Aorta (tissue), 5 donors: ENCODE data around the gene NWD2. TPM values are rescaled to one million over a fixed set of nuclear protein-coding genes. Genes with fewer than 3 reads are reported as not detected.

Experiments
- ATAC-seq: fragments of 200-7000 bp; cut with Tn5 transposase; one replicate; pipeline ENCODE4 v1.9.1; 2022; ENCODE audit warnings: moderate library complexity; ENCODE audit not compliant: low FRiP score
- DNase-seq, 2 donors: peaks; one replicate each; pipeline ENCODE4 v3.0.0-alpha.2; 2020
- H3K27ac ChIP-seq, 2 donors: one replicate each; pipeline ENCODE4 v1.5.1; 2013; ENCODE audit warnings: low read length in 2 of 2, mild to moderate bottlenecking in 2 of 2, moderate library complexity in 2 of 2, control low read depth in 1 of 2, inconsistent platforms in 1 of 2, low read depth in 1 of 2
- H3K27me3 ChIP-seq, 2 donors: one replicate each; pipeline ENCODE4 v1.6.1; 2013; ENCODE audit warnings: control low read depth in 1 of 2, low read length in 1 of 2, mild to moderate bottlenecking in 1 of 2, moderate library complexity in 1 of 2; ENCODE audit not compliant: insufficient read depth in 2 of 2, control insufficient read depth in 1 of 2
- H3K36me3 ChIP-seq, 2 donors: one replicate each; pipeline ENCODE4 v1.6.1; 2013; ENCODE audit warnings: control low read depth in 1 of 2, low read length in 1 of 2, mild to moderate bottlenecking in 1 of 2; ENCODE audit not compliant: insufficient read depth in 2 of 2, control insufficient read depth in 1 of 2
- H3K4me1 ChIP-seq, 2 donors: one replicate each; pipeline ENCODE4 v1.6.1; 2013; ENCODE audit warnings: low read length in 2 of 2, control low read depth in 1 of 2, mild to moderate bottlenecking in 1 of 2, moderate library complexity in 1 of 2; ENCODE audit not compliant: insufficient read depth in 2 of 2, control insufficient read depth in 1 of 2
- H3K4me3 ChIP-seq, 2 donors: one replicate each; pipeline ENCODE4 v1.5.1; 2013; ENCODE audit warnings: low read length in 2 of 2, control low read depth in 1 of 2, mild to moderate bottlenecking in 1 of 2
- H3K9me3 ChIP-seq: one replicate; pipeline ENCODE4 v1.6.1; 2013; ENCODE audit warnings: mild to moderate bottlenecking, low read length; ENCODE audit not compliant: control insufficient read depth
- WGBS, 2 donors: extraction: QIAGEN DNeasy Blood & Tissue Kit; methylation state at CpG; one replicate each; pipeline ENCODE4 v1.1.7; 2013; 5-methylcytosine and 5-hydroxymethylcytosine counted together
- intact Hi-C, 2 donors: fragments of 100-400 bp; cut with DNase I; formaldehyde crosslinking; loops; one replicate each; pipeline versions ENCODE4 v1.14.2 to v1.15.0; 2022
- polyA plus RNA-seq, 2 donors: library from polyadenylated mRNA; stranded (reverse); fragments of 200-250 nt; gene quantifications; one replicate each; pipeline ENCODE4 v1.2.3, GENCODE V29; 2013
- total RNA-seq, 2 donors: library from RNA; stranded (reverse); fragmentation: NEBNext Ultra II Directional; extraction: Animal tissue kit (Norgen Biotek cat#: 25700); gene quantifications; one replicate each; pipeline ENCODE4 v1.2.1, GENCODE V29; 2021
- donor health status: healthy with polysubstance abuse.
- donor health status: Bipolar disorder and iron deficiency.
- donor health status: DM: no; HTN: no; CAD: no.
- donor health status: DM: no; HTN: no; CAD: no.
- donor health status: DM: yes; HTN: yes; CAD: no.

Gene NWD2
- total and polyA plus RNA-seq, 4 donors, result 0.13 TPM; not detected in 3

DNA sequence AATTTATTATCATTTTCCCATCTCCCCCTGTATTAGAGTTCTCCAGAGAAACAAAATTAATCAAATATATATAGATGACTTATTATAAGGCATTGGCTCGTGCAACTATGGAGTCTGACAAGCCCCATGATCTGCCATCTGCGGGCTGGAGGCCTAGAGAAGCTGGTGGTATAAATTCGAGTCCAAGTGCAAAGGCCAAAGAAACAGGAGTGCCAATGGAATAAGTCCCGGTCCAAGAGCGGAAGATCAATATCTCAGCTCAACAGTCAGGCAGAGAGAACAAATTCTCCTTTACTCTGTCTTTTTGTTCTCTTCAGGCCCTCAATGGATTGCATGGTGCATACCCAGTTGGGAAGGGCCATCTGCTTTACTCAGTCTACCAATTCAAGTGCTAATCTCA is 178.8 kb downstream of the NWD2 start:
- Histone ChIP-seq H3K27ac (no peak overlapping the region), H3K4me3 (no peak overlapping the region), H3K36me3 (no peaks in the 10 kb centered on the region), H3K4me1 (no peaks in the 10 kb centered on the region), H3K27me3 (no peaks in the 10 kb centered on the region), H3K9me3 (no peaks in the 10 kb centered on the region)
- ATAC-seq (no peak), DNase-seq (no peak)
- intact Hi-C loops, result no loop called here
- 80 to 83% methylated on average over 5 of the region's 5 CpGs for WGBS, 2 donors

DNA sequence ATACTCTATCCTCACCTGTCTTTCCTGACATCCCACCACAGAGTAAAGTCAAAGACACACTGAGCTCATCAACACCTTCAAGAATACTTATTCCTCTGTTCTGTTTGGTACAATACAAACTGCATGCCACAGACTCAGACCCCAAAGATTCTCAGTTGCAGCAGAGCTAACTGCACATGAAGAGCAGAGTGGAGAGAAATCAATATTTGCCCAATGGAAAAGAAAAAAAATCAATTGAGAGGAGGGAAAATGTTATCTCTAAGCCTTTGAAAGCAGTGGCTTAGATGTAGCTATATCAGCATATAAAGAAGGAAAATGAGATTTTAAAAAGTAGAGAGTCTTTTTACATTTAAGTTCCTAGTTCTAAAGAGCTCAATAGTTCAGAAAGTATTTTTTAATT is 180.2 kb downstream of the NWD2 start:
- Histone ChIP-seq H3K27ac (no peak overlapping the region), H3K9me3 (no peaks in the 10 kb centered on the region), H3K4me3 (no peak overlapping the region), H3K27me3 (no peaks in the 10 kb centered on the region), H3K4me1 (no peaks in the 10 kb centered on the region), H3K36me3 (no peaks in the 10 kb centered on the region)
- intact Hi-C loops, result no loop called here
- ATAC-seq (no peak), DNase-seq (no peak)

DNA sequence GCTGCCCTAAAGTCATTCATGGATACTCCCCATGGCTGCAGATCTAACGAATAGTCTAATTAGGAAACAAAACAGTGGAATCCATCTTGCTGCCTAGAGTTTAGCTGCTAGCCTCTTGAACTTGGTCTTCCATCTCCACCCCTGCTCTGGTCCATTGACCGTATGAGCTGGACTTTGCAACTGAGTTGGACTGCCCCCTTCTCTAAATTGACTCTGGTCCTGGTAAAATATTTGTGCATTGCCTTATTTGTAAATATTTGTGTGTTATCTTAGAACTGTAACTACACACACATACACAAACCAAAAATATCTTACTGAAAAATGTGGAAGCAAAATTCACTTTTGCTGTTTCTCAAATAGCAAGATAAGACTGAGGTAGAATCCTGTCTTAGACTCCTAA is 181.3 kb downstream of the NWD2 start:
- intact Hi-C loops, result no loop called here
- H3K4me1 ChIP-seq, result no peaks in the 10 kb centered on the region
- 71 to 74% methylated on average over 2 of the region's 2 CpGs for WGBS, 2 donors
- DNase-seq (no peak), ATAC-seq (no peak)
- H3K4me3 ChIP-seq, result no peak overlapping the region
- H3K27me3 ChIP-seq, result no peaks in the 10 kb centered on the region
- H3K36me3 ChIP-seq, result no peaks in the 10 kb centered on the region
- H3K9me3 ChIP-seq, result no peaks in the 10 kb centered on the region
- H3K27ac ChIP-seq, result no peak overlapping the region

DNA sequence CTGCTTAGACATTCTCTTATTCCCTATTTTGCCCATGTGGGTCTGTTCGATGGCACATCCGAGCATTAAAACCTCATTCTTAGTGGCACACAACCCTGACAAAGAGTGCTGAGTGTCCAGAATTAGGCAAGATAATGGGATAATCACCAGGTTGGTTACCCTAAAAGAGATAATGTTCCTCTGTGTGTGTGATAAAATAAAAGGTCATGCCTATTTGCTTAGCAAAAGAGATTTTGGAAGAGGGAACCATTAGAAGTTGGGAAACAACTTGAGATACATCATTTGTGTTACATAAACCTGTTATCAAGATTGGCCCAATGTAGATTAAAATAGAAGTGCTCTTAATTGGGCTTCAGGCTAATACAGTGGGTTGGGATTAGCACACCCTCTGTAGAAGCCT is 182.7 kb downstream of the NWD2 start:
- ATAC-seq, result no peak
- H3K27me3 ChIP-seq, result no peaks in the 10 kb centered on the region
- intact Hi-C loops, result no loop called here
- DNase-seq, result no peak
- no peaks in the 10 kb centered on the region for H3K4me1 ChIP-seq
- H3K9me3 ChIP-seq, result no peaks in the 10 kb centered on the region
- H3K4me3 ChIP-seq, result no peak overlapping the region
- no peaks in the 10 kb centered on the region for H3K36me3 ChIP-seq
- WGBS, 2 donors, result 90 to 92% methylated on average over 2 of the region's 2 CpGs
- no peak overlapping the region for H3K27ac ChIP-seq

DNA sequence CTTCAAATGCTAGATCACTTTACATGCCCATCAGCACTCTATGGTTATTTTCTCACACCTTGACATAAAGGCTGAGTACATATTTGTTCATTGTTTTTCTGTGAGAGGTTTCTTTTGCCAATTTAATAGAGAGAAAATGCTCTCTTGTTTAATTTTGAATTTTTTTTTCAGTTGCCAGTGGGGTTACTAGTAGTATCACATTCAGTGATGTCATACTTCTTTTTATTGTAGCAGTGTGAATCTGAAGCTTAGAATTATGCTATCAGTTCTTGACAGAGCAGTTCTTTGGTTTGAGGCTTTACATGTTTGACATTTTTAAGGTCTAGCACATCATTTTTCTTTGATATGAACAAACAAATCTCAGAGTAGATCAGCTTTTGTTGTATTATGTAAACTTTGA is 185.4 kb downstream of the NWD2 start:
- no peak for DNase-seq
- Histone ChIP-seq H3K27me3 (no peaks in the 10 kb centered on the region), H3K36me3 (no peaks in the 10 kb centered on the region), H3K9me3 (no peaks in the 10 kb centered on the region), H3K4me1 (no peaks in the 10 kb centered on the region), H3K4me3 (no peak overlapping the region), H3K27ac (no peak overlapping the region)
- intact Hi-C loops, result no loop called here
- no peak for ATAC-seq

DNA sequence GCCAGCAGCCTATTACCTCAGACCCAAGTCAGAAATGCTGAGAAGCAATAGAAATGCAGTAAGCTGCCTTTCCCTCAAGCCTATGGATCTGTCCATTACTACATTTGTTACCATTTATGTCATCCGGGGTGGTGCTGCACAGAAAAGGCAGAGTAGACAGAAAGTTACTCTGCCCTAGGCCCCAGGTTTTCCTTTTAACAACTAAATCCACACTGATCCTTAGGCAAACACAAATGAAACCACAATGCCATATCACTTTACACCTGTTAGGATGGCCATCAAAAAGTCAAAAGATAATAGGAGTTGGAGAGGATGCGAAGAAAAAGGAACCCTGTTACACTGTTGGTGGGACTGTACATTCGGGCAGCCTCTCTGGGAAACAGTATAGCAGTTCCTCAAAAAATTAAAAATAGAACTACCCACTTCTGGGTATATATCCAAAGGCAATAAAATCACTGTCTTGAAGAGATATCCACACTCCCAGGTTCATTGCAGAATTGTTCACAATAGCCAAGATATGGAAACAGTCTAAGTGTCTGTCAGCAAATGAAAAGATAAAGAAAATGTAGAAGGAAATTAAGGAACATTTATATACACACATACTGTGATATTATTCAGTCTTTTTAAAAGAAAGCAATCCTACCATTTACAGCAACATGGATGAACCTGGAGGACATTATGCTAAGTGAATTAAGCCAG is 186.3 kb downstream of the NWD2 start:
- DNase-seq (no peak), ATAC-seq (no peak)
- Histone ChIP-seq H3K27ac (no peak overlapping the region), H3K27me3 (no peaks in the 10 kb centered on the region), H3K4me1 (no peaks in the 10 kb centered on the region), H3K36me3 (no peaks in the 10 kb centered on the region), H3K9me3 (no peaks in the 10 kb centered on the region), H3K4me3 (no peak overlapping the region)
- intact Hi-C loops, result no loop called here
- 70% methylated on average over 3 of the region's 3 CpGs for WGBS, 2 donors

DNA sequence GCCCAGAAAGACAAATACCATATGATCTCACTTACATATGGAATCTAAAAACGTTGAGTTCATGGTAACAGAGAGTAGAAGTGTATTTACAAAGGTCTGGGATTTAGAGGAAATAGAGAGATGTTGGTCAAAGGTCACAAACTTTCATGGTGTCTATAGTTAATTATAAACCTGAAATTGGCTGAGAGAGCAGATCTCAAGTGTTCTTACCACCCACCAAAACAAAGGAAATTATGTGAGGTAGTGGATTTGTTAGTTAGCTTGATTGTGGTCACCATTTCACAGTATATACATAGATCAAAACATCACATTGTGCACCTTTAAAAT is 186.8 kb downstream of the NWD2 start:
- Histone ChIP-seq H3K36me3 (no peaks in the 10 kb centered on the region), H3K9me3 (no peaks in the 10 kb centered on the region), H3K27ac (no peak overlapping the region), H3K4me3 (no peak overlapping the region), H3K4me1 (no peaks in the 10 kb centered on the region), H3K27me3 (no peaks in the 10 kb centered on the region)
- intact Hi-C loops, result no loop called here
- ATAC-seq, result no peak
- 6 to 9% methylated on average over 1 of the region's 1 CpG for WGBS, 2 donors
- no peak for DNase-seq

DNA sequence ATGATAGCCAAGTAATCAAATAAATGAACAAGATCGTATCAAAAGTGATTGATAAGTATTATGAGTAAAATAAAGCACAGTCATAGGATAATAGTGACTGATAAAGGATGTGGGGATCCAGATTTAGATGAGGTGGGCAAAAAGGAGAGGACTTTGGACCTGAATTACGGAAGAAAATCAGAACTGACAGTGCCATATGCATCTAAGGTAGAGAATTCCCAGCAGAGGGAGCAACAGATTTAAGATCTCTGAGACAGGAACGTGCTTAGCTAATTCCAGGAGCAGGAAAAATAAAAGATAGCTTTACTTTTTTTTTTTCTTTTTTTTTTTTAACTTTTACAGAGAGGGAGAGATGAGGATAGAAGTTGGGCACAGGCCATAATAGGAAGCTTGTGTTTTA is 189.9 kb downstream of the NWD2 start:
- no peaks in the 10 kb centered on the region for H3K9me3 ChIP-seq
- H3K36me3 ChIP-seq, result no peaks in the 10 kb centered on the region
- ATAC-seq (no peak), DNase-seq (no peak)
- no peaks in the 10 kb centered on the region for H3K4me1 ChIP-seq
- intact Hi-C loops, result no loop called here
- no peak overlapping the region for H3K4me3 ChIP-seq
- no peaks in the 10 kb centered on the region for H3K27me3 ChIP-seq
- 37 to 40% methylated on average over 3 of the region's 3 CpGs for WGBS, 2 donors
- no peak overlapping the region for H3K27ac ChIP-seq

DNA sequence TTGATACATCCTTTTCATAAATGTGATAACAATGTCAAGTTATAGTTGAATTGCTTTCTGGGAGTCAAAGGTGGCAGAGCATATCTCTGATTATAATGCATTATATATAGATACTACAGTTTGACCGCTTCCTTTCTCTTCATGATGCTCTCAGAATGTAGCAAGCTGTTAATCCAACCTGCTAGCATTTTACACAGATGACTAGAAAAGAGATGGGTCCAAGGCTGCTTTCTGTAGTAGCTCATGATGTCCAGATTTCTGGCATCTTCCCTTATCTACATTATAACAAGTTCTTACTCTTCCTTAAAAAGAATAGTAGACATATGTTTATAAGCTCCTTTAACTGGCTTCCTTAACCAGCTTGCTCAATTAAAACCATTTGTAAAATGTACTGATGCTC is 192.0 kb downstream of the NWD2 start:
- H3K36me3 ChIP-seq, result no peaks in the 10 kb centered on the region
- peaks cover 0 to 1% of the 10 kb centered on the region in 2 donors for H3K27me3 ChIP-seq
- ATAC-seq, result no peak
- H3K4me1 ChIP-seq, result no peaks in the 10 kb centered on the region
- intact Hi-C loops, result no loop called here
- H3K27ac ChIP-seq, result no peak overlapping the region
- 83 to 86% methylated on average over 1 of the region's 1 CpG for WGBS, 2 donors
- H3K4me3 ChIP-seq, result no peak overlapping the region
- DNase-seq, result no peak
- no peaks in the 10 kb centered on the region for H3K9me3 ChIP-seq
